Activated B cell treated with CpG ODN at 0.5 μM for 24 hours (primary cell): ENCODE data around the gene SPOUT1. TPM values are rescaled to one million over a fixed set of nuclear protein-coding genes. Genes with fewer than 3 reads are reported as not detected.
"Not testable (repeated sequence)": the region's sequence is repeated elsewhere in the genome, so short reads cannot be mapped to it uniquely, and the experiment has no call there.

Source experiments
- ATAC-seq: fragments of 200-7000 bp; cut with Tn5 transposase; one replicate; pipeline ENCODE4 v1.10.0; 2021; ENCODE audit warnings: low read depth, mild to moderate bottlenecking, moderate library complexity
- CTCF ChIA-PET: fragments of 350-600 bp; sonication (Branson Sonifier 250); formaldehyde crosslinking; loops from one replicate; lab custom pipeline; 2021; ENCODE audit warnings: antibody characterized with exemption; lab: Charles Lee
- POLR2A ChIA-PET: fragments of 350-600 bp; sonication (Branson Sonifier 250); formaldehyde crosslinking; loops from one replicate; lab custom pipeline; 2021; ENCODE audit warnings: antibody characterized with exemption; lab: Charles Lee
- DNase-seq: peaks from one replicate; pipeline ENCODE4 v3.0.0; 2022
- H3K27ac Mint-ChIP-seq: one replicate; pipeline ENCODE4 v1.8.0; 2020; ENCODE audit warnings: mixed read lengths
- H3K27me3 Mint-ChIP-seq: one replicate; pipeline ENCODE4 v1.8.0; 2021; ENCODE audit warnings: mixed read lengths
- H3K36me3 Mint-ChIP-seq: one replicate; pipeline ENCODE4 v1.8.0; 2021; ENCODE audit warnings: low read depth, mixed read lengths
- H3K4me1 Mint-ChIP-seq: one replicate; pipeline ENCODE4 v1.8.0; 2021; ENCODE audit warnings: mixed read lengths
- H3K4me3 Mint-ChIP-seq: one replicate; pipeline ENCODE4 v1.8.0; 2020; ENCODE audit warnings: mild to moderate bottlenecking, mixed read lengths
- H3K9me3 Mint-ChIP-seq: one replicate; pipeline ENCODE4 v1.8.0; 2020; ENCODE audit warnings: mixed read lengths
- intact Hi-C: fragments of 100-400 bp; cut with micrococcal nuclease; formaldehyde crosslinking; loops from one replicate; pipeline ENCODE4 v1.15.1; 2024
- total RNA-seq: library from RNA; stranded (reverse); gene quantifications from 2 replicates; pipeline ENCODE4 v1.2.3, GENCODE V29; 2022
- TF ChIP-seq, protein P1 (sequence below): fragments of 200-600 bp; IDR thresholded peaks from one replicate; pipeline ENCODE4 v1.8.0; 2022; ENCODE audit warnings: antibody characterized with exemption, mild to moderate bottlenecking

SPOUT1 gene
- total RNA-seq, 1 donor from 2014 or later, result 79.1 TPM

DNA sequence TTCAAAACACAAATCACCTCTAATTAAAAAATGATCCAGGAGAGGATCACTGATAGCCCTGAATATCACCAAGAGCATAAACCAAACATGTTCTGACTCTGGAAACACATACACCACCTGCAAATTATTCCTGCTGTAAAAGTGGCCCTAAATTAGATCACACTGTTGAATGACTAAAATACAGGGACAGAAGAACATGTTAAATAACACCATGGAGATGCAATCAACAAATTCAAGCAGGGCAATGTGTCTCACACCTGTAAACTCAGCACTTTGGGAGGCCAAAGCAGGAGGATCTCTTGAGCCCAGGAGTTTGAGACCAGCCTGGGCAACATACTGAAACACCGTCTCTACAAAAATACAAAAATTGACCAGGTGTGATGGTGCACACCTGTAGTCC, 18.2 kb upstream of the SPOUT1 start:
- Mint-ChIP-seq H3K27me3 (no peaks in the 10 kb centered on the region), H3K36me3 (peaks cover 12% of the 10 kb centered on the region), H3K4me3 (no peak overlapping the region), H3K9me3 (peaks cover 9% of the 10 kb centered on the region), H3K27ac (no peak overlapping the region), H3K4me1 (no peaks in the 10 kb centered on the region)
- DNase-seq, result no peak
- TF ChIP-seq, protein P1, sequence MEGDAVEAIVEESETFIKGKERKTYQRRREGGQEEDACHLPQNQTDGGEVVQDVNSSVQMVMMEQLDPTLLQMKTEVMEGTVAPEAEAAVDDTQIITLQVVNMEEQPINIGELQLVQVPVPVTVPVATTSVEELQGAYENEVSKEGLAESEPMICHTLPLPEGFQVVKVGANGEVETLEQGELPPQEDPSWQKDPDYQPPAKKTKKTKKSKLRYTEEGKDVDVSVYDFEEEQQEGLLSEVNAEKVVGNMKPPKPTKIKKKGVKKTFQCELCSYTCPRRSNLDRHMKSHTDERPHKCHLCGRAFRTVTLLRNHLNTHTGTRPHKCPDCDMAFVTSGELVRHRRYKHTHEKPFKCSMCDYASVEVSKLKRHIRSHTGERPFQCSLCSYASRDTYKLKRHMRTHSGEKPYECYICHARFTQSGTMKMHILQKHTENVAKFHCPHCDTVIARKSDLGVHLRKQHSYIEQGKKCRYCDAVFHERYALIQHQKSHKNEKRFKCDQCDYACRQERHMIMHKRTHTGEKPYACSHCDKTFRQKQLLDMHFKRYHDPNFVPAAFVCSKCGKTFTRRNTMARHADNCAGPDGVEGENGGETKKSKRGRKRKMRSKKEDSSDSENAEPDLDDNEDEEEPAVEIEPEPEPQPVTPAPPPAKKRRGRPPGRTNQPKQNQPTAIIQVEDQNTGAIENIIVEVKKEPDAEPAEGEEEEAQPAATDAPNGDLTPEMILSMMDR, result no peak
- ChIA-PET CTCF (no interaction called here), POLR2A (no interaction called here)
- ATAC-seq, result no peak
- intact Hi-C loops, result no loop called here

DNA sequence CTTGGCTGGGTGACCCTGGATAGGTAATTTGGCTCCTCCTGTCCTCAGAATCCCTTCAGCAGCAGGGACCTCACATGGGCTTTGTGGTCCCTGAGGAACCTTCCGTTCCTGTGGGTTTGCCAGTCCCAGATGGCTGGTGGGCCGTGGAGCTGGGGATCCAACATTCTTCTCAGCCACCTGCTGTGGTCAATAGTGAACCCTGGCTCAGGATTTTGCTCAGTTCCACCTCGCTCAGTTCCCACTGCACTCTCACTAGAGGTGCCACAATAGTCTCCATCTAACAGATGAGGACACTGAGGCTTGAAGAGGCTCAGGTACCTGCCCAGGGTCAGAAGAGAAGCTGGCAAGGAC, 17.1 kb upstream of the SPOUT1 start:
- POLR2A ChIA-PET, result interaction anchor here (0.7 kb wide), 1 partner anchor 13 kb away, joined by 10 read pairs; no protein-coding TSS in a partner anchor
- TF ChIP-seq, protein P1, result no peak
- no peak overlapping the region for H3K27ac Mint-ChIP-seq
- intact Hi-C loops, result no loop called here
- peaks cover 9% of the 10 kb centered on the region for H3K9me3 Mint-ChIP-seq
- no peak for DNase-seq
- no peaks in the 10 kb centered on the region for H3K4me1 Mint-ChIP-seq
- peaks cover 14% of the 10 kb centered on the region for H3K36me3 Mint-ChIP-seq
- no peak overlapping the region for H3K4me3 Mint-ChIP-seq
- no peaks in the 10 kb centered on the region for H3K27me3 Mint-ChIP-seq
- ATAC-seq, result no peak
- CTCF ChIA-PET, result no interaction called here

- H3K4me1 Mint-ChIP-seq, result no peaks in the 10 kb centered on the region
- H3K27ac Mint-ChIP-seq, result no peak overlapping the region
- no peak for ATAC-seq
- H3K27me3 Mint-ChIP-seq, result no peaks in the 10 kb centered on the region
- peaks cover 3% of the 10 kb centered on the region for H3K9me3 Mint-ChIP-seq
- no peak for DNase-seq
- CTCF ChIA-PET, result no interaction called here
- TF ChIP-seq, protein P1, result no peak
- intact Hi-C loops, result no loop called here
- H3K36me3 Mint-ChIP-seq, result peaks cover 4% of the 10 kb centered on the region
- no peak overlapping the region for H3K4me3 Mint-ChIP-seq
- POLR2A ChIA-PET, result no interaction called here
Observed at GRCh38 chr9:128845186-128845931, 15.8 kb upstream of the SPOUT1 start.

DNA sequence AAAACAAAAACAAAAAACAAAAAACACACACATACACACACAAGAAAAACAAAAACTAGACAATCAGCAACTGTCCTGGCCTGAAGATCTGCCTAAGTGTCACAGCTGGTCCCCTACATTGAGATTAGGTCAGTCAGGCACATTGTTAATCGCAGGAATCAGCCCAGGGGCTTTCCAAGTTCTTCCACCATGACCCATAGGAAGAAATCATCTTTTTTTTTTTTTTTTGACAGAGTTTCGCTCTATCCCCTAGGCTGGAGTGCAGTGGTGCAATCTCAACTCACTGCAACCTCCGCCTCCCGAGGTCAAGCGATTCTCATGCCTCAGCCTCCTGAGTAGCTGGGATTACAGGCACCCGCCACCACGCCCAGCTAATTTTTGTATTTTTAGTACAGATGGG, 13.6 kb upstream of the SPOUT1 start:
- H3K4me1 Mint-ChIP-seq, H3K27me3 Mint-ChIP-seq, intact Hi-C loops, CTCF ChIA-PET, ATAC-seq, H3K4me3 Mint-ChIP-seq, H3K36me3 Mint-ChIP-seq, DNase-seq, H3K27ac Mint-ChIP-seq, H3K9me3 Mint-ChIP-seq, POLR2A ChIA-PET: not testable (repeated sequence)

DNA sequence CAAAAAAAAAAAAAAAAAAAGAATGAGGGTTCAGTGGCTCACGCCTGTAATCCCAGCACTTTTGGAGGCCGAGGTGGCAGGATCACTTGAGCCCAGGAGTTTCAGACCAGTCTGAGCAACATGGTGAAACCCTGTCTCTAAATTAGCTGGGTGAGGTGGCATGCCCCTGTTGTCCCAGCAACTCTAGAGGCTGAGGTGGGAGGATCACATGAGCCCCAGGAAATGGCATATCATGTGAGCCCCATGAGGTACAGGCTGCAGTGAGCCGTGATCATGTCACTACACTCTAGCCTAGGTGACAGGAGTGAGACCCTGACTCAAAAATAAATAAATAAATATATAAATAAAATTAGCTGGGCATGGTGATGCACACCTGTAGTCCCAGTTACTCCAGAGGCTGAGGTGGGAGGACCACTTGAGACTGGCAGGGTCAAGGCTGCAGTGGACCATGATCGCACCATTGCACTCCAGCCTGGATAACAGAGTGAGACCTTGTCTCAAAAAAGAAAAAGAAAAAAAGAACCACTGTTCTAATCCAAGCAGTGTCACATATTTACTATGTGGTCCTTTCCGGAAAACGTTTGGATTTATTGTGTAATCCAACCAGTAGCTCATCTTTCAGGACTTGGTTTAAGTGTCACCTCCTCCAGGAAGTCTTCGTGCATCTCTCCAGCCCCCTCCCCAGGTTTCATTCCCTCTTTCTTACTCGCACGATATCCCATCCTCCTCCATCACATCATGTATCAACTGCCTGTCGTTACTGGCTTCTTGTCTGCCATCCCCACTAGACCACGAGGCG, 12.3 kb upstream of the SPOUT1 start:
- Mint-ChIP-seq H3K4me3 (no peak overlapping the region), H3K9me3 (no peaks in the 10 kb centered on the region), H3K36me3 (peaks cover 2% of the 10 kb centered on the region), H3K27ac (no peak overlapping the region), H3K4me1 (no peaks in the 10 kb centered on the region), H3K27me3 (no peaks in the 10 kb centered on the region)
- DNase-seq, result no peak
- TF ChIP-seq, protein P1, result no peak
- ATAC-seq, result no peak
- intact Hi-C loops, result no loop called here
- CTCF ChIA-PET, result no interaction called here
- POLR2A ChIA-PET, result no interaction called here
